Naive B cell (primary cell): Measurements from ENCODE around the gene FUT6. TPM values are rescaled to one million over a fixed set of nuclear protein-coding genes. Genes with fewer than 3 reads are reported as not detected.

ENCODE experiments used
- ATAC-seq, 2 donors: fragments of 150-1000 bp; cut with Tn5 transposase; 2 replicates each; pipeline ENCODE4 v1.10.0; 2021; ENCODE audit warnings: low read depth in 2 of 2, mild to moderate bottlenecking in 2 of 2, moderate library complexity in 2 of 2
- DNase-seq: peaks from one replicate; pipeline ENCODE4 v3.0.0; 2022
- H3K27ac Mint-ChIP-seq, 6 donors: one replicate each; pipeline ENCODE4 v1.8.0; 2020 to 2022; ENCODE audit warnings: mild to moderate bottlenecking in 6 of 6, mixed read lengths in 6 of 6, moderate library complexity in 5 of 6, inconsistent platforms in 2 of 6
- H3K27me3 Mint-ChIP-seq, 3 donors: one replicate each; pipeline ENCODE4 v1.8.0; 2021 to 2022; ENCODE audit warnings: mixed read lengths in 3 of 3, mild to moderate bottlenecking in 1 of 3
- H3K36me3 Mint-ChIP-seq, 2 donors: one replicate each; pipeline ENCODE4 v1.8.0; 2020 to 2022; ENCODE audit warnings: mixed read lengths in 2 of 2, inconsistent platforms in 1 of 2, mild to moderate bottlenecking in 1 of 2
- H3K4me1 Mint-ChIP-seq, 3 donors: one replicate each; pipeline ENCODE4 v1.8.0; 2020 to 2022; ENCODE audit warnings: mixed read lengths in 3 of 3, inconsistent platforms in 1 of 3, mild to moderate bottlenecking in 1 of 3, moderate library complexity in 1 of 3
- H3K4me3 Mint-ChIP-seq, 8 donors: one replicate each; pipeline ENCODE4 v1.8.0; 2020 to 2022; ENCODE audit warnings: mild to moderate bottlenecking in 8 of 8, mixed read lengths in 8 of 8, moderate library complexity in 8 of 8, inconsistent platforms in 2 of 8
- H3K9me3 Mint-ChIP-seq, 7 donors: one replicate each; pipeline ENCODE4 v1.8.0; 2020 to 2022; ENCODE audit warnings: mixed read lengths in 7 of 7, mild to moderate bottlenecking in 5 of 7, inconsistent platforms in 2 of 7, moderate library complexity in 1 of 7
- polyA plus RNA-seq, 6 donors: library from polyadenylated mRNA; unstranded; fragments of 300-500 nt; fragmentation: Illumina TruSeq; gene quantifications; one replicate each; pipeline ENCODE4 v1.2.3, GENCODE V29; 2021; ENCODE audit warnings: low read depth in 6 of 6

Gene FUT6
- polyA plus RNA-seq, 6 donors from 2014 or later: not detected

DNA sequence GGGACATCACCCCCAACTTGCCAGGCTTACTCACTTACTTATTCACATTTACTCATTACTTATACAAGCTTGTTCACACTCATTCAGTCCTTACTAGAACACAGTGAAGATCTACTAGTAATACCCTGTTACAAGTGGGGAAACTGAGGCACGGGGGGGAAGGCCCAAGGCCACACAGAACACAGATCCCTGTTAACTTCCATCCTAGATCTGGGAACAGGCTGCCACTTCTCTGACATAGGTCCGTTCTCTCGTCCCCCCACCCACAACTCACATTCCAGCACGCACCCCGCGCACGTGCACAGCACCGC, 36.1 kb downstream of the FUT6 start:
- Mint-ChIP-seq H3K9me3 (no peaks in the 10 kb centered on the region), H3K36me3 (no peaks in the 10 kb centered on the region), H3K27me3 (peaks cover 9 to 60% (median 38%) of the 10 kb centered on the region in 3 donors), H3K4me1 (peaks cover 16 to 28% (median 19%) of the 10 kb centered on the region in 3 donors), H3K27ac (peak overlapping the region in 1 of 6 donors; percentile 32), H3K4me3 (peak overlapping the region; percentile 44 to 88 (median 72))
- ATAC-seq (no peak), DNase-seq (no peak)

DNA sequence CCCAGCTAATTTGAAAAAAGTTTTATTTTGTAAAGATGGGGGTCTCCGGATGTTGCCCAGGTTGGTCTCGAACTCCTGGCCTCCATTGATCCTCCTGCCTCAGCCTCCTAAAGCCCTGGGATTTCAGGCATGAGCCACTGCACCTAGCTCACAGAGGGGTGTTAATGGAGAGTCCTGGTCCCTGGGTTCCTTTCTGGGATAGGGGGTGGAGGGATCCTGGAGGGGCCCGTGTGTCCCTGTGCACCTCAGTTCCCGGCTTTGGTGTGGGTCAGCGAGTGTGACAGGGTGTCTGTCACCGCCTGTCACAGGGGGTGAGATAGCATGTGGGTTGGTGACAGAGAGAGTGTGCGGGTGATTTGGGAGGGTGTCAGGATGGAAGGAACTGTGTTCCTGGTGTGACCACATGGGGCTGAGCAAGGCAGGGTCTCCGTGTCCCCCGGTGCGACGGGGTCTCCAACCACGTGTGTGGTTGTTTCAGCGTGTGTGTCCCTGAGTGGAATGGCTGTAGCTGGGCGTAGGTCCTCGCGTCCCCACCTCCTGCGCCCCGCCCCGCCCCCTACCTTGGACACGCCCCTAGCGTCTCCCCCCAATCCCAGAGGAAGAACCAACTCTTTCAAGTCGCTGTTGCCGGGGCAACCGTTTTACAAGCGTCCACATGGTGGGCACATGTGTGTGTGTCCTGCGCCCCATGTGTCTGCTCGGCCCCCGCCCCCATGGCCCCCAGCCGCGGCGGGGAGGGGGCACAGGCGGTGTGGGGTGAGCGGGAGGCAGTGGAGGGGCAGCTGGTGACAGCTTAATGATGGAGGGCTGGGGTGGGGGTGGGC, 37.5 kb downstream of the FUT6 start:
- Mint-ChIP-seq H3K27ac (peak overlapping the region in 3 of 6 donors; percentile 62 to 86 (median 81)), H3K27me3 (peaks cover 9 to 69% (median 46%) of the 10 kb centered on the region in 3 donors), H3K36me3 (no peaks in the 10 kb centered on the region), H3K4me3 (peak overlapping the region in 6 of 8 donors; percentile 18 to 82 (median 47)), H3K9me3 (no peaks in the 10 kb centered on the region), H3K4me1 (peaks cover 16 to 27% (median 19%) of the 10 kb centered on the region in 3 donors)
- DNase-seq: no peak
- ATAC-seq: no peak

DNA sequence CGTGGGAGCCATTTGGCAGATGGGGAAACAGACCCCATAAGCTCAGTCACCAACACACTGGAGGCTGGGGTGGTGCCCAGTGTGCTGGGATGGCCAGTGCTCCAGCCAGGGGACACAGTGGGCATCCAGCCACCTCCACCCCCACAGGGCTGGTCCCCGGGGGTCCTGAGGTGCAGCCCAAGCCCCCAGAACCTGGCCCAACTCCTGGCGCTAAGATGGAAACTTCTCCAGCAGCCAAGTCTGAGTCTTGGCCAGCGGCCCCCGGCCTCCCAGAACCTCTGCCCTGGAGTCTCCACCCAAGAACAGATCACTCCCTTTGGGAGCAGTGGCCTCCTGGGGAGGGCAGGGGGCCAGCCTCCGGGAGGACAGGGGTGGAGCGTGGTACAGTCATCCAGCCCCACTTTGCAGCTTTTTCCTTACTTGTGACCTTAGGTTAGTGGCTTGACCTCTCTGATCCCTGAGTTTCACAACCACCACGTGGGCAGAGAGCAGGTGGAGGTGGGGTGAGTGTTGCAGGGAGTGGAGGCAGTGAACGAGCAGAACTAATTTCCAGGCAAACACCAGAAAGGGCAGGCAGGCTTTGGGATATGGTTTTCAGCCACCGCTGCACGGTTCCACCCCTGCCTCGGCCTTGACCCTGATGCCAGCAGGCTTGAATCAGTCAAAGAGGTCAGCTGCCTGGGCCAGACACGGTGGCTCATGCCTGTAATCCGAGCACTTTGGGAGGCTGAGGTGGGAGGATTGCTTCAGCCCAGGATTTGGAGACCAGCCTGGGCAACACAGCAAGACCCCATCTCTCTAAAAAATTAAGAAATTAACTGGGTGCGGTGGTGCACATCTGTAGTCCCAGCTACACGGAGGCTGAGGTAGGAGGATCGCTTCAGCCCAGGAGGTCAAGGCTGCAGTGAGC, 38.9 kb downstream of the FUT6 start:
- peak overlapping the region in 2 of 8 donors; percentile 15 to 36 for H3K4me3 Mint-ChIP-seq

DNA sequence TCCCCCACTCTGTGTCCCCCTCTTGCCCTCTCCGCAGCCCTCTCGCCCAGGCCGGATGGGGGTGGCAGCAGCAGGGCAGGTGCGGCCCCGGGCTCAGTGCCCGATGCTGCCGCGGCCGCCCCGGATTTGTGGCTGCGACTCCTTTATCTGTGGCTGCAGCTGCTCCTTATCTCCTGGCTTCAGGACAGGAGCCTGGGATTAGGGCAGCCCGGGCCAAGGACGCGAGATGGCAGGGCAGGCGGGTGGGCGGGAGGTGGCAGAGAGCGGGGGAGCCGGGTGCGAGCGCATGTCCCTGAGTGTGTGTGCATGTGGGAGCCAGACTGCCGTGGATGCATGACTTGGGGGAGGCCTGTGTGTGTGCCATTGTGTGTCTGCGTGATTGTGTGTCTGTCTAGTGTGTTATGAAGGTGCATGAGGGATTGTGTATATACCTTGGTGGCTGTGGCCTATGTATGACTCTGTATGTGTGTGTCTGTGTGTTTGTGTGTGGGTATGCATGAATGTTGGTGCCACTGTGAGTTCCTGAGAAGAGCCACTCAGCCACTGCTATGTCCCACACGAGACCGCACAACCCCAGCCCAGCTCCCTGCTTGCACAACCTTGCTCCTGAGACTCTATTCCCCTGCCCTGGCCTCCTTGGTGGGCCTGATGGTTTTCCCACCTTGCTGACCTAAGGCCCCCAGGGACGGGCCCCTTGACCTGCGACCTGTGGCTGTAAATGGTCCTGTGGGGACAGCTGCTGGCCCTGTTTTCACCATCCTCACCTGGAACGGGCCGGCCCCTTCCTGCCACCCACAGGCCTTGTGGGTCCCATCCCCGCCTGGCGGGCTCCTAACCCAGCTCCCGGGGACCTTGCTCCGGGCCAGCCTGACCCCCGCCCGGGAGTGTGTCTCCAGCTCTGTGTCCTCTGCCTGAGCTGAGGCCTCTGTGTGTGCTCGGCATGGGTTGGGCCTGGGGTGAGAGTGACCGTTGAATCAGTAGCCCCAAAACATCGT, 40.0 kb downstream of the FUT6 start:
- ATAC-seq: no peak
- peaks cover 0 to 2% (median 0%) of the 10 kb centered on the region in 7 donors for H3K9me3 Mint-ChIP-seq
- peaks cover 9 to 67% (median 54%) of the 10 kb centered on the region in 3 donors for H3K27me3 Mint-ChIP-seq
- no peak for DNase-seq
- no peak overlapping the region for H3K27ac Mint-ChIP-seq
- peaks cover 15 to 23% (median 18%) of the 10 kb centered on the region in 3 donors for H3K4me1 Mint-ChIP-seq
- H3K36me3 Mint-ChIP-seq: no peaks in the 10 kb centered on the region
- H3K4me3 Mint-ChIP-seq: no peak overlapping the region

More for the DNA sequence above, 38.9 kb downstream of the FUT6 start:
- peaks cover 9 to 69% (median 54%) of the 10 kb centered on the region in 3 donors for H3K27me3 Mint-ChIP-seq
- peaks cover 0 to 2% (median 0%) of the 10 kb centered on the region in 7 donors for H3K9me3 Mint-ChIP-seq
- DNase-seq (no peak), ATAC-seq (no peak)
- H3K27ac Mint-ChIP-seq: no peak overlapping the region
- H3K4me1 Mint-ChIP-seq: peaks cover 16 to 25% (median 19%) of the 10 kb centered on the region in 3 donors
- H3K36me3 Mint-ChIP-seq: no peaks in the 10 kb centered on the region

DNA sequence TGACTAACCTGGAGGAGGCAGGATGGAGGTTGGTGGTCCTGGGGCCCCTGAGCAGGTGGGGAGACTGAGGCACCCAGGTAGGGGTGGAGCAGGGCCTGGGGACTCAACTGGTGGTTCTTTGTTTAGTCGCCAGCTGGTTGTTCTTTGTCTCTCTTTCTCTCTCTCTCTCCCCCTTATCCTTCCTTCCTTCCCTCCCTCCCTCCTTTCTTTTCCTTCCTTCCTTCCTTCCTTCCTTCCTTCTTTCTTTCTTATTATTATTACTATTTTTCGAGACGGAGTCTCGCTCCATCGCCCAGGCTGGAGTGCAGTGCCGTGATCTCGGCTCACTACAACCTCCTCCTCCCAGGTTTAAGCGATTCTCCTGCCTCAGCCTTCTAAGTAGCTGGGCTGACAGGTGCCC, 41.3 kb downstream of the FUT6 start:
- H3K9me3 Mint-ChIP-seq: peaks cover 0 to 2% (median 0%) of the 10 kb centered on the region in 7 donors
- no peak overlapping the region for H3K4me3 Mint-ChIP-seq
- H3K4me1 Mint-ChIP-seq: peaks cover 6 to 14% (median 8%) of the 10 kb centered on the region in 3 donors
- peaks cover 9 to 56% (median 54%) of the 10 kb centered on the region in 3 donors for H3K27me3 Mint-ChIP-seq
- no peaks in the 10 kb centered on the region for H3K36me3 Mint-ChIP-seq
- DNase-seq (no peak), ATAC-seq (no peak)
- H3K27ac Mint-ChIP-seq: no peak overlapping the region

DNA sequence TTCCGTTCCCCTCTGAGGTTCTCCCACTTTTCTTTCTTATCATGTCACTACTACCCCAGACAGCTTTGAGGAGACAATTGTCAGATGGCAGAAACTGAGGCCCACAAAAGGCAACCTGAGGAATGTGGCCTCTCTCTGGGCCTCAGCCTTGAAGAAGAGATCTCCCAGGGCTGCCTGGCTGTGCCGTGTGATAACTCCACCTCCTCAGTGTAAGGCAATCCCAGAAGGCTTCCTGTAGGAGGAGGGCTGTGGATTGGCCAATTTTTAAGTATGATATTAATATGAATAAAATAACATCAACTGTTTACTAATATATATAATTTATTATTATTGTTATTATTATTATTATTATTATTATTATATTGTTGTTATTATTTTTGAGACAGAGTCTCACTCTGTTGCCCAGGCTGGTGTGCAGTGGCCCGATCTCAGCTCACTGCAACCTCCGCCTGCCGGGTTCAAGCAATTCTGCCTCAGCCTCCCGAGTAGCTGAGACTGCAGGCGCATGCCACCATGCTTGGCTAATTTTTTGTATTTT, 44.1 kb downstream of the FUT6 start:
- H3K9me3 Mint-ChIP-seq: peaks cover 0 to 8% (median 0%) of the 10 kb centered on the region in 7 donors
- H3K27ac Mint-ChIP-seq: no peak overlapping the region
- peak overlapping the region in 1 of 8 donors; percentile 9 for H3K4me3 Mint-ChIP-seq
- no peak for DNase-seq
- peaks cover 7 to 10% (median 7%) of the 10 kb centered on the region in 3 donors for H3K4me1 Mint-ChIP-seq
- ATAC-seq: no peak
- H3K27me3 Mint-ChIP-seq: peaks cover 13 to 34% (median 33%) of the 10 kb centered on the region in 3 donors
- peaks cover 0 to 8% of the 10 kb centered on the region in 2 donors for H3K36me3 Mint-ChIP-seq

DNA sequence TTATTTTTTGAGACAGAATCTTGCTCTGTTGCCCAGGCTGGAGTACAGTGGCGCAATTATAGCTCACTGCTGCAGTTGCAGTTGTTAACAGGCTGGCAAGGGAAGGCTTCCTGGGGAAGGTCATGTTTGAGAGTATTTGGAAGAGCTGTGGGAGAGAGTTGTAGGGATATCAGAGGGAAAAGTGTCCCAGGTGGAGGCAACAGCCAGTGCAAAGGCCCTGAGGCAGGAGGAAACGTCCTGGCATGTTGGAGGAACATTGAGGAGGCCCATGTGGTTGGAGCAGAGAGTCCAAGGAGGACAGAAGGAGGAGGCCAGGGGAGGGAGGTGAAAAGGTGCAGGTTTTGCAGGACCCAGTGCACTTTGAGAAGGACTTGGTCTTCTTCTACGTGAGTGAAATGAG, 46.3 kb downstream of the FUT6 start:
- peaks cover 4 to 14% (median 11%) of the 10 kb centered on the region in 3 donors for H3K27me3 Mint-ChIP-seq
- H3K36me3 Mint-ChIP-seq: peaks cover 0 to 18% of the 10 kb centered on the region in 2 donors
- peak overlapping the region in 4 of 8 donors; percentile 35 to 59 (median 56) for H3K4me3 Mint-ChIP-seq
- H3K4me1 Mint-ChIP-seq: peaks cover 16 to 20% (median 18%) of the 10 kb centered on the region in 3 donors
- ATAC-seq (no peak), DNase-seq (no peak)
- H3K27ac Mint-ChIP-seq: peak overlapping the region in 1 of 6 donors; percentile 79
- H3K9me3 Mint-ChIP-seq: peaks cover 0 to 8% (median 0%) of the 10 kb centered on the region in 7 donors

DNA sequence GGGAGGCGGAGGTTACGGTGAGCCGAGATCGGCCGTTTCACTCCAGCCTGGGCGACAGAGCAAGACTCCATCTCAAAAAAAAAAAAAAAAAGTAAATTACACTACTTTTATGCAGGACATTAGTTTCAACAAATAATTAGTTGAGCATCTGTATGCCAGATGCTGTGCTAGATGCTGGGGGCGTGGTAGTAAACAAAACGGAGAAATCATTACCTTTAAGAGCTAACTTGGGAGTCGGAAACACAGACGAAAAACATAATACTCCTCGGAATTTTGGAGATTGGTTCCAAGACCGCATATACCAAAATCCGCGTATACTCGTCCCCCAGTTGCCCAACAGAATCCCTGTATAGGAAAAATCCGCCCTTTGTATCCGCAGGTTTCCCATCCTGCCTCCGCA, 47.3 kb downstream of the FUT6 start:
- Mint-ChIP-seq H3K4me3 (peak overlapping the region in 3 of 8 donors; percentile 27 to 47 (median 38)), H3K36me3 (peaks cover 0 to 20% of the 10 kb centered on the region in 2 donors), H3K9me3 (peaks cover 0 to 8% (median 0%) of the 10 kb centered on the region in 7 donors), H3K27ac (peak overlapping the region in 1 of 6 donors; percentile 21), H3K4me1 (peaks cover 16 to 23% (median 20%) of the 10 kb centered on the region in 3 donors), H3K27me3 (peaks cover 4 to 8% (median 5%) of the 10 kb centered on the region in 3 donors)
- ATAC-seq (no peak), DNase-seq (no peak)

DNA sequence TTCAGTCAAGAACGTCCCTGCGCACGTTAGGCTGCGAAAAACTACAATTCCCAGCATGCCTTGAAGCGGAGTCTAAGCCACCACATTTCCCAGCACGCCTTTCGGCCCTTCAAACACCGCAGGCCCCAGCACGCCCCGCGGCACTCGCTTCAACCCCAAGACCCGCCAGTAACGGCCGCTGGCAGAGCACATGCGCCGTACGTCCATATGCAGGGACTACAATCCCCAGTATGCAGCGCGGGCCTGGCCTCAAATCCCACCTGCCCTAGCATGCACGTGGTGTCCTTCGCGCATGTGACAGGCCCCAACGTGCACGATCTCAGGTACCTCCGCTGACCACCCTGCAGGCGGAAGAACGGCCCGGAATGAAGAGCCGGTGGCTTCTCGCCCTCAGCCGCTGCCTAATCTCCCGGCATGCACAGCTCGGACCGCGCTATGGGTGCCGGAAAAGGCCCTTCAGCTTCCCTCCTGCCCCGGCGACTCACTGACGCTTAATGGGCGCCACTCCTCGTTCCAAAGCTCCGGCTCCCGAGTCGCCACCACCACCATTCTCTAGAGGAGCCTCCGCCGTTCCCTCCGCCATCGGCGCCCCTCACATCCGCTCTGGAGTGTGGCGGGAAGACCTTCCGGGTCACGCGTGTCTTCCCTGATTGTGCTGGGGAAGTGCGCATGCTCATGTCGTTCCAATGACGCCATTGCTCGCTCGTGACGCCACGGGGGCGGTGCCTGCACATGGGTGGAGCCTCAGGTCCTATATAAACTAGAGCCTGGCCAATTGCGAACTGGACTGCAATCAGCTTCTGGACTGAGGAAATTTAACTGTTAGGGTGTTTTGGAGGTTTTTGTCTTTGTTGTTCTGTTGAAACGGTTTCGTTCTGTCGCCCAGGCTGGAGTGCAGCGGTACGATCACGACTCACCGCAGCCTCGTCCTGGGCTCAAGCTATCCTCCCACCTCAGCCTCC, 48.7 kb downstream of the FUT6 start, which contains the start of gene DUS3L:
TSS of gene DUS3L (minus strand) at position 605 of the 962 bp plus-strand sequence. CDS start at position 583, 22 bp downstream.
- DNase-seq: peak; percentile 92
- Mint-ChIP-seq H3K27me3 (peaks cover under 1 to 5% (median 4%) of the 10 kb centered on the region in 3 donors), H3K9me3 (peaks cover 0 to 8% (median 0%) of the 10 kb centered on the region in 7 donors), H3K4me3 (peak within 1 kb of the TSS; percentile 93 to 100 (median 98)), H3K36me3 (peaks cover 0 to 31% of the 10 kb centered on the region in 2 donors), H3K4me1 (peaks cover 20 to 28% (median 25%) of the 10 kb centered on the region in 3 donors), H3K27ac (peak within 1 kb of the TSS; percentile 99 to 100 (median 100))
- peak; percentile 88 to 92 for ATAC-seq

DNA sequence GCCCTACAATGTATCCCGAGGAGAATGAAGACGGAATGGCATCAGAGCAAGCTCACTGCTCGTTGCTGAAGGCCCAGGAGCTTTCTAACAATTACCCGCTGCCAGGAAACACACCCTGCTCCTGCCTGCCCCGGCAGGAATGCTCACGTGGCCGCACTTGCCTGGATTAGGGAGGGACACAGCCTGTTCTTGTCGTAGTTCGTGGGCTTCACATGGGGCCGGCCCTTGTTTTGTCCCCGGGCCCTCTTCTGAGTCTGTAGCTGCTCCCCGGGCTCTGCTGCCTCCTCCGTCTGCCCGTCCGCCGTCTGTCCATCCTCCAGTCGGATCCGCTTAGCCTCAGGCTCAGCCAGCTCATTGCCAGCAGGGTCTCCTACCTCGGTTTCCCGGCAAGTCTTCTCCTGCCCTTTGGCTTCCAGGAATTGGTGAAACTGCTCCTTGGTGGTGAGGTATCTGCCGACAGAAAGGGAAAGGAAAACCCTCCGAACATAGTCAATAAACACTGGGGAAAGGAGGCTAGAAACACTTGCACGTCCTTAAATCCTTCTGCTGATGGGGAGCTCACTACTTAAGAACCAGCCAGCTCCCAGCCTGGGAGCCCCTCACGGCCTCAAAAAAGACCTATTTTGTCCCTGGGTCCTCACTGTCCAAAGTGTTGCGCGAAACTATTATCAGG, 49.5 kb downstream of the FUT6 start:
- H3K27ac Mint-ChIP-seq: peak overlapping the region; percentile 99 to 100 (median 100)
- peaks cover 0 to 8% (median 0%) of the 10 kb centered on the region in 7 donors for H3K9me3 Mint-ChIP-seq
- H3K36me3 Mint-ChIP-seq: peaks cover 0 to 31% of the 10 kb centered on the region in 2 donors
- ATAC-seq (no peak), DNase-seq (no peak)
- H3K4me3 Mint-ChIP-seq: peak overlapping the region; percentile 93 to 100 (median 98)
- H3K27me3 Mint-ChIP-seq: peaks cover 0 to 5% (median 4%) of the 10 kb centered on the region in 3 donors
- peaks cover 20 to 28% (median 25%) of the 10 kb centered on the region in 3 donors for H3K4me1 Mint-ChIP-seq
